ENCODE results near the gene PRPF8.

- no peak for TF ChIP-seq EZH2phosphoT487 (IDR thresholded peaks at IDR 0.05; ENCODE audit: insufficient read depth, low read depth)
- TF ChIP-seq EZH2 (IDR thresholded peaks at IDR 0.05; ENCODE audit: insufficient read depth, poor library complexity, severe bottlenecking): no peak
These were observed 23.6 kb downstream of the PRPF8 start for GRCh38 chr17:1661045-1661444.

All from GM23248 (cell line).